ENCODE results near the gene BRMS1L.

- TF ChIP-seq CTCF (IDR thresholded peaks at IDR 0.05 in 8 of 11, conservative IDR thresholded peaks at IDR 0.05 in 3 of 11) (no peak), POLR2A (IDR thresholded peaks at IDR 0.05) (no peak), POLR2AphosphoS5 (IDR thresholded peaks at IDR 0.05) (no peak)
These were observed 39.3 kb upstream of the BRMS1L start for GRCh38 chr14:35786856-35787255.
